Measurements from ENCODE around the gene ELAVL2. TPM values are rescaled to one million over a fixed set of nuclear protein-coding genes. Genes with fewer than 3 reads are reported as not detected.

The ELAVL2 gene
- total RNA-seq, 6 experiments from 2014 or later, result not detected

GRCh38 chr9:23659346-23660006, 166.6 kb downstream of the ELAVL2 start:
- no peaks in the 10 kb centered on the region for H3K9me3 ChIP-seq
- no peak overlapping the region for H3K27ac ChIP-seq
- intact Hi-C loops (cut with DNase I), result no loop called here
- ATAC-seq, result no peak
- H3K36me3 ChIP-seq, result no peaks in the 10 kb centered on the region
- H3K27me3 ChIP-seq, result no peaks in the 10 kb centered on the region
- no peak overlapping the region for H3K4me3 ChIP-seq
- H3K4me1 ChIP-seq, result no peaks in the 10 kb centered on the region
- no peak for DNase-seq
- TF ChIP-seq POLR2A (IDR thresholded peaks at IDR 0.05) (no peak), CTCF (IDR thresholded peaks at IDR 0.05) (no peak)
- 40% methylated on average over 6 of the region's 6 CpGs for WGBS (ENCODE audit: insufficient coverage, low coverage, low lambda C conversion rate, missing lambda C conversion rate)

- Histone ChIP-seq H3K9me3 (no peaks in the 10 kb centered on the region), H3K36me3 (no peaks in the 10 kb centered on the region), H3K27ac (no peak overlapping the region), H3K27me3 (no peaks in the 10 kb centered on the region), H3K4me1 (no peaks in the 10 kb centered on the region), H3K4me3 (no peak overlapping the region)
- no peak for DNase-seq
- 55% methylated on average over 8 of the region's 10 CpGs for WGBS (ENCODE audit: insufficient coverage, low coverage, low lambda C conversion rate, missing lambda C conversion rate)
- no peak for ATAC-seq
- TF ChIP-seq POLR2A (IDR thresholded peaks at IDR 0.05) (no peak), CTCF (IDR thresholded peaks at IDR 0.05) (no peak)
- intact Hi-C loops (cut with DNase I), result no loop called here
These were observed 167.4 kb downstream of the ELAVL2 start for GRCh38 chr9:23658376-23659258.

GRCh38 chr9:23651051-23651450, 175.0 kb downstream of the ELAVL2 start:
- TF ChIP-seq CTCF (IDR thresholded peaks at IDR 0.05) (no peak), POLR2A (IDR thresholded peaks at IDR 0.05) (no peak)
- no peaks in the 10 kb centered on the region for H3K9me3 ChIP-seq
- no peak for ATAC-seq
- DNase-seq, result no peak
- H3K4me1 ChIP-seq, result no peaks in the 10 kb centered on the region
- no peaks in the 10 kb centered on the region for H3K27me3 ChIP-seq
- 43% methylated on average over 5 of the region's 5 CpGs for WGBS (ENCODE audit: insufficient coverage, low coverage, low lambda C conversion rate, missing lambda C conversion rate)
- H3K27ac ChIP-seq, result no peak overlapping the region
- no peak overlapping the region for H3K4me3 ChIP-seq
- H3K36me3 ChIP-seq, result no peaks in the 10 kb centered on the region
- intact Hi-C loops (cut with DNase I), result no loop called here

DNA sequence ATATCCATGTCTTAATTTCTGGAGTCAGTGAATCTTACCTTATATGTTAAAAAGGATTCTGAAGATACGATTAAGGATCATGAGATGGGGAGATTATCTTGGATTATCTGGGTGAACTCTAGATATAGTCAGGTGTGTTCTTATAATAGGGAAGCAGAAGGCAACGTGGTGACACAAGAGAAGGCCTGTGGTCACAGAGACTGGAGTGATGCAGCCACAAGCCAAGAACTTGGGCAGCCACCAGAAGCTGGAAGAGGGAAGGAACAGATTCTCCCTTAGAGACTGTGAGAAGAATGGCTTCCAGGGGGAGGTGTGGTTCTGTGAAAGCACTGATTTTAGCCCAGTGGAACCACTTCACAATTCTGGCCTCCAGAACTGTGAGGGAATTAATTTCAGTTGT, 177.4 kb downstream of the ELAVL2 start:
- DNase-seq, result no peak
- Histone ChIP-seq H3K4me1 (no peaks in the 10 kb centered on the region), H3K27me3 (no peaks in the 10 kb centered on the region), H3K36me3 (no peaks in the 10 kb centered on the region), H3K4me3 (no peak overlapping the region), H3K27ac (no peak overlapping the region), H3K9me3 (no peaks in the 10 kb centered on the region)
- TF ChIP-seq CTCF (IDR thresholded peaks at IDR 0.05) (no peak), POLR2A (IDR thresholded peaks at IDR 0.05) (no peak)
- 48% methylated on average over 2 of the region's 2 CpGs for WGBS (ENCODE audit: insufficient coverage, low coverage, low lambda C conversion rate, missing lambda C conversion rate)
- intact Hi-C loops (cut with DNase I), result no loop called here
- ATAC-seq, result no peak

Data from right lobe of liver (tissue), 6 donors.